IPS-15b (cell line): ENCODE measurements around the gene ABHD2.
"Not testable (repeated sequence)": the region's sequence is repeated elsewhere in the genome, so short reads cannot be mapped to it uniquely, and the experiment has no call there.

Experiments
- H3K27me3 ChIP-seq: one replicate; pipeline ENCODE4 v1.6.1; 2013; ENCODE audit warnings: low read length; ENCODE audit not compliant: control insufficient read depth, insufficient read depth
- H3K36me3 ChIP-seq: one replicate; pipeline ENCODE4 v1.6.1; 2013; ENCODE audit warnings: low read length; ENCODE audit not compliant: control insufficient read depth, insufficient read depth
- H3K4me1 ChIP-seq: one replicate; pipeline ENCODE4 v1.6.1; 2013; ENCODE audit warnings: mild to moderate bottlenecking, low read length; ENCODE audit not compliant: control insufficient read depth, insufficient read depth
- H3K4me3 ChIP-seq: one replicate; pipeline ENCODE4 v1.5.1; 2013; ENCODE audit warnings: low read depth, low read length
- H3K9ac ChIP-seq: one replicate; pipeline ENCODE4 v1.6.1; 2013; ENCODE audit warnings: low read depth, mild to moderate bottlenecking, low read length
- H3K9me3 ChIP-seq: one replicate; pipeline ENCODE4 v1.6.1; 2013; ENCODE audit warnings: mild to moderate bottlenecking, low read length; ENCODE audit not compliant: control insufficient read depth, insufficient read depth

The ABHD2 gene

GRCh38 chr15:89217031-89217430 lies 128.8 kb downstream of the ABHD2 start:
- H3K9ac ChIP-seq = no peak overlapping the region
- H3K27me3 ChIP-seq = no peaks in the 10 kb centered on the region
- no peaks in the 10 kb centered on the region for H3K9me3 ChIP-seq
- no peaks in the 10 kb centered on the region for H3K36me3 ChIP-seq
- H3K4me1 ChIP-seq = no peaks in the 10 kb centered on the region
- no peak overlapping the region for H3K4me3 ChIP-seq

GRCh38 chr15:89217686-89218376 lies 129.6 kb downstream of the ABHD2 start:
- Histone ChIP-seq H3K27me3 (no peaks in the 10 kb centered on the region), H3K9me3 (no peaks in the 10 kb centered on the region), H3K4me3 (no peak overlapping the region), H3K9ac (no peak overlapping the region), H3K4me1 (no peaks in the 10 kb centered on the region), H3K36me3 (no peaks in the 10 kb centered on the region)

- no peaks in the 10 kb centered on the region for H3K27me3 ChIP-seq
- H3K4me3 ChIP-seq = no peak overlapping the region
- no peak overlapping the region for H3K9ac ChIP-seq
- no peaks in the 10 kb centered on the region for H3K36me3 ChIP-seq
- no peaks in the 10 kb centered on the region for H3K4me1 ChIP-seq
- H3K9me3 ChIP-seq = no peaks in the 10 kb centered on the region
Measured at GRCh38 chr15:89218531-89218930, 130.3 kb downstream of the ABHD2 start.

GRCh38 chr15:89221543-89221942 lies 133.3 kb downstream of the ABHD2 start, which contains the start of gene RLBP1:
Gene RLBP1, minus strand, starts transcription at chr15:89221579. Its CDS starts 2,604 bp downstream, at chr15:89218975.
- Histone ChIP-seq H3K4me1 (no peaks in the 10 kb centered on the region), H3K27me3 (no peaks in the 10 kb centered on the region), H3K9ac (no peak within 1 kb of the TSS), H3K36me3 (no peaks in the 10 kb centered on the region), H3K4me3 (no peak within 1 kb of the TSS), H3K9me3 (no peaks in the 10 kb centered on the region)

GRCh38 chr15:89225588-89225987 lies 137.3 kb downstream of the ABHD2 start:
- Histone ChIP-seq H3K4me3 (no peak overlapping the region), H3K4me1 (no peaks in the 10 kb centered on the region), H3K27me3 (no peaks in the 10 kb centered on the region), H3K9ac (no peak overlapping the region), H3K36me3 (no peaks in the 10 kb centered on the region), H3K9me3 (no peaks in the 10 kb centered on the region)

GRCh38 chr15:89226359-89227221 lies 138.3 kb downstream of the ABHD2 start:
- Histone ChIP-seq H3K9ac (no peak overlapping the region), H3K27me3 (no peaks in the 10 kb centered on the region), H3K36me3 (no peaks in the 10 kb centered on the region), H3K4me1 (no peaks in the 10 kb centered on the region), H3K9me3 (no peaks in the 10 kb centered on the region), H3K4me3 (no peak overlapping the region)

- H3K27me3 ChIP-seq = no peaks in the 10 kb centered on the region
- H3K4me3 ChIP-seq = no peak overlapping the region
- H3K36me3 ChIP-seq = no peaks in the 10 kb centered on the region
- no peaks in the 10 kb centered on the region for H3K4me1 ChIP-seq
- H3K9ac ChIP-seq = no peak overlapping the region
- no peaks in the 10 kb centered on the region for H3K9me3 ChIP-seq
Measured at GRCh38 chr15:89227425-89227824, 139.2 kb downstream of the ABHD2 start.

- Histone ChIP-seq H3K9ac (no peak overlapping the region), H3K9me3 (no peaks in the 10 kb centered on the region), H3K27me3 (no peaks in the 10 kb centered on the region), H3K4me1 (no peaks in the 10 kb centered on the region), H3K4me3 (no peak overlapping the region), H3K36me3 (no peaks in the 10 kb centered on the region)
Measured at GRCh38 chr15:89230277-89230676, 142.0 kb downstream of the ABHD2 start.

GRCh38 chr15:89231832-89232231 lies 143.6 kb downstream of the ABHD2 start:
- H3K9me3 ChIP-seq = no peaks in the 10 kb centered on the region
- no peaks in the 10 kb centered on the region for H3K4me1 ChIP-seq
- no peak overlapping the region for H3K9ac ChIP-seq
- H3K36me3 ChIP-seq = no peaks in the 10 kb centered on the region
- H3K4me3 ChIP-seq = no peak overlapping the region
- no peaks in the 10 kb centered on the region for H3K27me3 ChIP-seq

GRCh38 chr15:89239883-89240810 lies 151.9 kb downstream of the ABHD2 start:
- not testable (repeated sequence) for H3K4me1 ChIP-seq, H3K9me3 ChIP-seq, H3K27me3 ChIP-seq, H3K36me3 ChIP-seq, H3K9ac ChIP-seq, H3K4me3 ChIP-seq

GRCh38 chr15:89243046-89243690 lies 154.9 kb downstream of the ABHD2 start:
- no peaks in the 10 kb centered on the region for H3K36me3 ChIP-seq
- peaks cover 3% of the 10 kb centered on the region for H3K4me1 ChIP-seq
- peak overlapping the region; percentile 83 for H3K4me3 ChIP-seq
- peaks cover 9% of the 10 kb centered on the region for H3K27me3 ChIP-seq
- H3K9me3 ChIP-seq = no peaks in the 10 kb centered on the region
- peak overlapping the region; percentile 42 for H3K9ac ChIP-seq
